Measurements from ENCODE around the gene CDK5R2. TPM values are rescaled to one million over a fixed set of nuclear protein-coding genes. Genes with fewer than 3 reads are reported as not detected.

CDK5R2 gene
- polyA plus RNA-seq, 1 donor from 2014 or later: not detected

GRCh38 chr2:218980735-218981389 lies 21.4 kb downstream of the CDK5R2 start:
- peak overlapping the region; percentile 76 to 93 (median 91) for H3K4me3 Mint-ChIP-seq
- H3K9me3 Mint-ChIP-seq: no peaks in the 10 kb centered on the region
- no peaks in the 10 kb centered on the region for H3K36me3 Mint-ChIP-seq
- peak overlapping the region in 2 of 3 donors; percentile 85 to 91 for H3K27ac Mint-ChIP-seq
- H3K27me3 Mint-ChIP-seq: peaks cover 47% of the 10 kb centered on the region
- peaks cover 11 to 16% (median 14%) of the 10 kb centered on the region in 3 donors for H3K4me1 Mint-ChIP-seq

- no peaks in the 10 kb centered on the region for H3K36me3 Mint-ChIP-seq
- H3K4me3 Mint-ChIP-seq: peak overlapping the region; percentile 76 to 93 (median 91)
- H3K27ac Mint-ChIP-seq: peak overlapping the region in 2 of 3 donors; percentile 85 to 91
- peaks cover 11 to 16% (median 14%) of the 10 kb centered on the region in 3 donors for H3K4me1 Mint-ChIP-seq
- H3K27me3 Mint-ChIP-seq: peaks cover 51% of the 10 kb centered on the region
- H3K9me3 Mint-ChIP-seq: no peaks in the 10 kb centered on the region
These were observed 22.0 kb downstream of the CDK5R2 start for GRCh38 chr2:218981390-218981880.

GRCh38 chr2:218981881-218982585 lies 22.6 kb downstream of the CDK5R2 start:
- Mint-ChIP-seq H3K27ac (peak overlapping the region in 2 of 3 donors; percentile 35 to 73), H3K4me1 (peaks cover 11 to 16% (median 14%) of the 10 kb centered on the region in 3 donors), H3K36me3 (no peaks in the 10 kb centered on the region), H3K9me3 (no peaks in the 10 kb centered on the region), H3K4me3 (peak overlapping the region; percentile 40 to 77 (median 64)), H3K27me3 (peaks cover 56% of the 10 kb centered on the region)

- peak overlapping the region; percentile 46 to 80 (median 62) for H3K27ac Mint-ChIP-seq
These were observed 23.3 kb downstream of the CDK5R2 start for GRCh38 chr2:218982586-218983262.

GRCh38 chr2:218983263-218983933 lies 23.9 kb downstream of the CDK5R2 start:
- Mint-ChIP-seq H3K4me1 (peaks cover 11 to 16% (median 14%) of the 10 kb centered on the region in 3 donors), H3K9me3 (no peaks in the 10 kb centered on the region), H3K36me3 (no peaks in the 10 kb centered on the region), H3K27ac (peak overlapping the region; percentile 46 to 80 (median 62)), H3K4me3 (peak overlapping the region in 3 of 4 donors; percentile 49 to 51 (median 50)), H3K27me3 (peaks cover 58% of the 10 kb centered on the region)

More at GRCh38 chr2:218982586-218983262, 23.3 kb downstream of the CDK5R2 start:
- Mint-ChIP-seq H3K36me3 (no peaks in the 10 kb centered on the region), H3K27me3 (peaks cover 58% of the 10 kb centered on the region), H3K4me3 (peak overlapping the region in 3 of 4 donors; percentile 50 to 69 (median 60)), H3K4me1 (peaks cover 11 to 16% (median 14%) of the 10 kb centered on the region in 3 donors), H3K9me3 (no peaks in the 10 kb centered on the region)

- Mint-ChIP-seq H3K4me1 (peaks cover 11 to 16% (median 14%) of the 10 kb centered on the region in 3 donors), H3K27ac (peak overlapping the region in 2 of 3 donors; percentile 62 to 80), H3K36me3 (no peaks in the 10 kb centered on the region), H3K9me3 (no peaks in the 10 kb centered on the region), H3K4me3 (peak overlapping the region in 2 of 4 donors; percentile 21 to 50), H3K27me3 (peaks cover 60% of the 10 kb centered on the region)
These were observed 24.4 kb downstream of the CDK5R2 start for GRCh38 chr2:218983934-218984238.

- Mint-ChIP-seq H3K4me1 (peaks cover 11 to 16% (median 14%) of the 10 kb centered on the region in 3 donors), H3K4me3 (peak overlapping the region; percentile 42 to 70 (median 50)), H3K27ac (peak overlapping the region in 2 of 3 donors; percentile 64 to 91), H3K27me3 (peaks cover 60% of the 10 kb centered on the region), H3K36me3 (no peaks in the 10 kb centered on the region), H3K9me3 (no peaks in the 10 kb centered on the region)
These were observed 25.0 kb downstream of the CDK5R2 start for GRCh38 chr2:218984239-218985020.

- H3K27me3 Mint-ChIP-seq: peaks cover 59% of the 10 kb centered on the region
- peaks cover 11 to 14% (median 11%) of the 10 kb centered on the region in 3 donors for H3K4me1 Mint-ChIP-seq
- no peaks in the 10 kb centered on the region for H3K36me3 Mint-ChIP-seq
- H3K27ac Mint-ChIP-seq: peak within 1 kb of the TSS in 2 of 3 donors; percentile 64 to 91
- H3K9me3 Mint-ChIP-seq: no peaks in the 10 kb centered on the region
- H3K4me3 Mint-ChIP-seq: peak within 1 kb of the TSS; percentile 42 to 70 (median 50)
These were observed 25.5 kb downstream of the CDK5R2 start, which contains the start of gene FEV for GRCh38 chr2:218985021-218985324. FEV (minus strand) TSS chr2:218985184; CDS start chr2:218985075, 109 bp downstream.

GRCh38 chr2:218985325-218986091 lies 26.0 kb downstream of the CDK5R2 start:
- Mint-ChIP-seq H3K27me3 (peaks cover 62% of the 10 kb centered on the region), H3K27ac (no peak overlapping the region), H3K4me1 (peaks cover 8 to 12% (median 11%) of the 10 kb centered on the region in 3 donors), H3K36me3 (no peaks in the 10 kb centered on the region), H3K4me3 (peak overlapping the region in 1 of 4 donors; percentile 17), H3K9me3 (no peaks in the 10 kb centered on the region)

- Mint-ChIP-seq H3K4me3 (peak overlapping the region in 1 of 4 donors; percentile 59), H3K27me3 (peaks cover 64% of the 10 kb centered on the region)
These were observed 26.8 kb downstream of the CDK5R2 start for GRCh38 chr2:218986148-218986761.

GRCh38 chr2:218988164-218988563 lies 28.7 kb downstream of the CDK5R2 start:
- no peaks in the 10 kb centered on the region for H3K36me3 Mint-ChIP-seq
- no peak overlapping the region for H3K27ac Mint-ChIP-seq
- no peak overlapping the region for H3K4me3 Mint-ChIP-seq
- peaks cover 66% of the 10 kb centered on the region for H3K27me3 Mint-ChIP-seq
- H3K9me3 Mint-ChIP-seq: no peaks in the 10 kb centered on the region
- peaks cover 2 to 6% (median 6%) of the 10 kb centered on the region in 3 donors for H3K4me1 Mint-ChIP-seq

More at GRCh38 chr2:218986148-218986761, 26.8 kb downstream of the CDK5R2 start:
- no peaks in the 10 kb centered on the region for H3K36me3 Mint-ChIP-seq
- no peaks in the 10 kb centered on the region for H3K9me3 Mint-ChIP-seq
- peak overlapping the region in 1 of 3 donors; percentile 53 for H3K27ac Mint-ChIP-seq
- peaks cover 5 to 8% (median 6%) of the 10 kb centered on the region in 3 donors for H3K4me1 Mint-ChIP-seq

GRCh38 chr2:218988650-218989049 lies 29.2 kb downstream of the CDK5R2 start:
- Mint-ChIP-seq H3K27me3 (peaks cover 63% of the 10 kb centered on the region), H3K9me3 (no peaks in the 10 kb centered on the region), H3K4me3 (no peak overlapping the region), H3K4me1 (peaks cover 0 to 6% (median 4%) of the 10 kb centered on the region in 3 donors), H3K27ac (no peak overlapping the region), H3K36me3 (no peaks in the 10 kb centered on the region)

GRCh38 chr2:218990052-218990451 lies 30.6 kb downstream of the CDK5R2 start:
- H3K27me3 Mint-ChIP-seq: peaks cover 71% of the 10 kb centered on the region

More at GRCh38 chr2:218990052-218990451, 30.6 kb downstream of the CDK5R2 start:
- Mint-ChIP-seq H3K27ac (no peak overlapping the region), H3K36me3 (no peaks in the 10 kb centered on the region), H3K9me3 (no peaks in the 10 kb centered on the region), H3K4me3 (no peak overlapping the region), H3K4me1 (peaks cover 0 to 4% (median 3%) of the 10 kb centered on the region in 3 donors)
